PC-9 (cell line): ENCODE measurements around the gene TBC1D22A. TPM values are rescaled to one million over a fixed set of nuclear protein-coding genes. Genes with fewer than 3 reads are reported as not detected.

Experiments
- BruUV-seq: library from RNA; stranded (reverse); fragments of 400-500 nt; replicated peaks from 2 replicates; lab custom pipeline; 2021; lab: Mats Ljungman, UMichigan
- CTCF ChIA-PET: fragments of 300-600 bp; sonication (Branson Sonifier 250); formaldehyde crosslinking; loops from one replicate; lab custom pipeline; 2022; ENCODE audit warnings: antibody characterized with exemption; lab: Charles Lee
- POLR2A ChIA-PET: fragments of 300-600 bp; sonication (Branson Sonifier 250); formaldehyde crosslinking; loops from one replicate; lab custom pipeline; 2022; ENCODE audit warnings: antibody characterized with exemption; ENCODE audit not compliant: unreplicated experiment; lab: Charles Lee
- DNase-seq, 2 experiments: peaks; one replicate each; pipeline versions ENCODE4 v3.0.0 to v3.0.0-alpha.2; 2015 to 2022; ENCODE audit warnings: mixed read lengths in 1 of 2
- H2AFZ ChIP-seq: fragments of 200-600 bp; sonication (generic); 2 replicates; pipeline ENCODE4 v1.8.1; 2017; ENCODE audit warnings: antibody characterized with exemption
- H3F3A ChIP-seq: fragments of 200-600 bp; sonication (generic); 2 replicates; pipeline ENCODE4 v1.8.1; 2017; ENCODE audit warnings: antibody characterized with exemption, mild to moderate bottlenecking, low read depth; ENCODE audit not compliant: insufficient read depth
- H3K27ac ChIP-seq: fragments of 200-600 bp; sonication (generic); 2 replicates; pipeline ENCODE4 v1.6.1; 2016; ENCODE audit warnings: mixed run types
- H3K27me3 ChIP-seq: fragments of 200-600 bp; sonication (generic); 2 replicates; pipeline ENCODE4 v1.6.1; 2016; ENCODE audit warnings: low read depth, mixed run types; ENCODE audit not compliant: insufficient read depth
- H3K36me3 ChIP-seq: fragments of 200-600 bp; sonication (generic); 2 replicates; pipeline ENCODE4 v1.6.1; 2016; ENCODE audit warnings: low read depth, mixed run types
- H3K4me1 ChIP-seq: fragments of 200-600 bp; sonication (generic); replicated peaks from 2 replicates; pipeline ENCODE4 v1.6.1; 2016; ENCODE audit warnings: mixed run types; ENCODE audit not compliant: insufficient read depth
- H3K4me2 ChIP-seq: fragments of 200-600 bp; sonication (generic); 2 replicates; pipeline ENCODE4 v1.6.1; 2017; ENCODE audit warnings: mixed run types
- H3K4me3 ChIP-seq: fragments of 200-600 bp; sonication (generic); 2 replicates; pipeline ENCODE4 v1.6.1; 2016; ENCODE audit warnings: mixed run types
- H3K79me2 ChIP-seq: fragments of 200-600 bp; sonication (generic); 2 replicates; pipeline ENCODE4 v1.6.1; 2017; ENCODE audit warnings: low read depth, mixed run types
- H3K9me2 ChIP-seq: fragments of 200-600 bp; sonication (generic); 2 replicates; pipeline ENCODE4 v1.8.1; 2017; ENCODE audit warnings: mild to moderate bottlenecking; ENCODE audit not compliant: insufficient read depth
- H3K9me3 ChIP-seq: fragments of 200-600 bp; sonication (generic); 2 replicates; pipeline ENCODE4 v1.8.1; 2016; ENCODE audit warnings: low read depth; ENCODE audit not compliant: insufficient read depth
- H4K20me1 ChIP-seq: fragments of 200-600 bp; sonication (generic); 2 replicates; pipeline ENCODE4 v1.8.1; 2017; ENCODE audit not compliant: insufficient read depth
- EZH2 ChIP-seq: fragments of 200-600 bp; sonication (generic); IDR thresholded peaks from 2 replicates; pipeline ENCODE4 v1.8.0; 2017; ENCODE audit warnings: antibody characterized with exemption, low read depth
- intact Hi-C: fragments of 100-400 bp; cut with micrococcal nuclease; formaldehyde crosslinking; loops from one replicate; pipeline ENCODE4 v1.10.0; 2022; ENCODE audit not compliant: unreplicated experiment
- total RNA-seq: library from RNA; stranded (reverse); gene quantifications from 2 replicates; pipeline ENCODE4 v1.2.3, GENCODE V29; 2021
- TF ChIP-seq, protein P1 (sequence below): fragments of 200-600 bp; sonication (generic); conservative IDR thresholded peaks from 2 replicates; pipeline ENCODE4 v1.6.1; 2017; ENCODE audit warnings: mixed run types, antibody characterized with exemption, mild to moderate bottlenecking, moderate library complexity

The TBC1D22A gene
- total RNA-seq, 1 experiment from 2014 or later = 40.3 TPM

DNA sequence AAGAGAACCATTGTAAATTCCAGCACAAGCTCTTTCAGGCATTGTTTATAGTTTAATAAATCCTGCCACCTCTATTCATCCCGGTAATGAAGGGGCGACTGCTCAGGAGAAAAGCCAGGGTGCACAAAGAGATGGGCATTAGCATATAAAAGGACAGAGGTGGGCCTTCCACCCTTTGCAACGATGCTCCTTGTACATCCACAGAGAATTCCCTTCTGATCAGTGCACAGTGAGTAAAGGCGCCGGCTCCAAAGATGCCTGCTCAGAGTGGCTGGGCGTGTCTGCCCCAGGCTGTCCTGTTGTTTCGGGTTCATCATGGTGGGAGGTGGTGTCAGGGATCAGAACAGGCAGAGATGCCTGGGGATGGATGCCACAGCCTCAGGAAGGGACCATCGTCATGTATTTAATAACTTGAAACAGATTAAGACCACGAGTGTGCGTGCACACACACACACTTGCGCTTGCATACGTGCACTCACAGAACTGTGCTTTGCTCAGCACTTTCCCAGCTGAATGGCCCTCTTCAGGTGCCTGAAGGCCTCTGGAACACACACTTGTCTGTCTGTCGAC is 305.0 kb downstream of the TBC1D22A start:
- Histone ChIP-seq H3K27me3 (no peaks in the 10 kb centered on the region), H4K20me1 (peaks cover 31% of the 10 kb centered on the region), H3F3A (no peaks in the 10 kb centered on the region), H3K36me3 (no peaks in the 10 kb centered on the region), H3K4me1 (no peaks in the 10 kb centered on the region), H3K9me3 (no peaks in the 10 kb centered on the region), H3K27ac (no peak overlapping the region), H2AFZ (no peak overlapping the region), H3K4me2 (no peak overlapping the region), H3K79me2 (no peaks in the 10 kb centered on the region), H3K4me3 (no peak overlapping the region), H3K9me2 (no peaks in the 10 kb centered on the region)
- CTCF ChIA-PET = no interaction called here
- POLR2A ChIA-PET = no interaction called here
- intact Hi-C loops = no loop called here
- TF ChIP-seq, protein P1, sequence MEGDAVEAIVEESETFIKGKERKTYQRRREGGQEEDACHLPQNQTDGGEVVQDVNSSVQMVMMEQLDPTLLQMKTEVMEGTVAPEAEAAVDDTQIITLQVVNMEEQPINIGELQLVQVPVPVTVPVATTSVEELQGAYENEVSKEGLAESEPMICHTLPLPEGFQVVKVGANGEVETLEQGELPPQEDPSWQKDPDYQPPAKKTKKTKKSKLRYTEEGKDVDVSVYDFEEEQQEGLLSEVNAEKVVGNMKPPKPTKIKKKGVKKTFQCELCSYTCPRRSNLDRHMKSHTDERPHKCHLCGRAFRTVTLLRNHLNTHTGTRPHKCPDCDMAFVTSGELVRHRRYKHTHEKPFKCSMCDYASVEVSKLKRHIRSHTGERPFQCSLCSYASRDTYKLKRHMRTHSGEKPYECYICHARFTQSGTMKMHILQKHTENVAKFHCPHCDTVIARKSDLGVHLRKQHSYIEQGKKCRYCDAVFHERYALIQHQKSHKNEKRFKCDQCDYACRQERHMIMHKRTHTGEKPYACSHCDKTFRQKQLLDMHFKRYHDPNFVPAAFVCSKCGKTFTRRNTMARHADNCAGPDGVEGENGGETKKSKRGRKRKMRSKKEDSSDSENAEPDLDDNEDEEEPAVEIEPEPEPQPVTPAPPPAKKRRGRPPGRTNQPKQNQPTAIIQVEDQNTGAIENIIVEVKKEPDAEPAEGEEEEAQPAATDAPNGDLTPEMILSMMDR = no peak
- no peak for TF ChIP-seq EZH2
- no peak for DNase-seq
- no TSS peak for BruUV-seq

- no peak for DNase-seq
- H2AFZ ChIP-seq = no peak overlapping the region
- H3K4me2 ChIP-seq = no peak overlapping the region
- H3K36me3 ChIP-seq = no peaks in the 10 kb centered on the region
- BruUV-seq = no TSS peak
- H3F3A ChIP-seq = no peaks in the 10 kb centered on the region
- H3K27me3 ChIP-seq = no peaks in the 10 kb centered on the region
- H3K27ac ChIP-seq = no peak overlapping the region
- H4K20me1 ChIP-seq = peaks cover 31% of the 10 kb centered on the region
- no peak overlapping the region for H3K4me3 ChIP-seq
- no peaks in the 10 kb centered on the region for H3K9me2 ChIP-seq
- intact Hi-C loops = no loop called here
- CTCF ChIA-PET = no interaction called here
- POLR2A ChIA-PET = no interaction called here
- TF ChIP-seq EZH2 = no peak
- TF ChIP-seq, protein P1 = no peak
- no peaks in the 10 kb centered on the region for H3K4me1 ChIP-seq
- no peaks in the 10 kb centered on the region for H3K9me3 ChIP-seq
- H3K79me2 ChIP-seq = no peaks in the 10 kb centered on the region
These were observed 305.6 kb downstream of the TBC1D22A start for GRCh38 chr22:47067911-47068625.

GRCh38 chr22:47068626-47068996 is 306.2 kb downstream of the TBC1D22A start:
- Histone ChIP-seq H3K36me3 (no peaks in the 10 kb centered on the region), H3K4me2 (no peak overlapping the region), H3K9me2 (no peaks in the 10 kb centered on the region), H3F3A (no peaks in the 10 kb centered on the region), H3K4me3 (no peak overlapping the region), H4K20me1 (peaks cover 31% of the 10 kb centered on the region), H3K4me1 (no peaks in the 10 kb centered on the region), H3K27me3 (no peaks in the 10 kb centered on the region), H3K79me2 (no peaks in the 10 kb centered on the region), H2AFZ (no peak overlapping the region), H3K27ac (no peak overlapping the region), H3K9me3 (no peaks in the 10 kb centered on the region)
- TF ChIP-seq EZH2 = no peak
- TF ChIP-seq, protein P1 = no peak
- CTCF ChIA-PET = no interaction called here
- no TSS peak for BruUV-seq
- intact Hi-C loops = no loop called here
- no peak for DNase-seq
- POLR2A ChIA-PET = no interaction called here
